KG1 (cell line): Measurements from ENCODE around the gene SRPRB.

ENCODE experiments used
- DNase-seq: peaks from one replicate; lab custom pipeline; 2025; lab: John Stamatoyannopoulos, UW

SRPRB gene

DNA sequence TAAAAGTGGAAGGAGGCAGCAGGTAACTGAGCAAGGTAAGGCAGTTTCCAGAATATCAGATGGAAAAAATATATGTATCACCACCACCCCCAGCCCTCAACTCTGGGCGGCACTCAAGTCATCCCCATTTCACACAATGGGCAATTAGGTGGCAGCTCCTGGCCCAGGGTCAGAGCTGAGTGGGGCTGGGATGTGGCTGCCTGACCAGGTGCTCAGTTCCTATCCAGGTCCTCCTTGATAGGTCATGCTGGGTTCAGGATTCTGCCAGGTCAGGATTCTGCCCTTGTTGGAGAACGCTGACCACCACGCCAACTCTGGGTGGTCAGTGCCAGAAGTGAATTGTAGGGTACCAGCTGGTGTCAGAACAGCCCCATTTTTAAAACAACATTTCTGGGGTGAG lies 60.5 kb downstream of the SRPRB start:
- no peak for DNase-seq

DNA sequence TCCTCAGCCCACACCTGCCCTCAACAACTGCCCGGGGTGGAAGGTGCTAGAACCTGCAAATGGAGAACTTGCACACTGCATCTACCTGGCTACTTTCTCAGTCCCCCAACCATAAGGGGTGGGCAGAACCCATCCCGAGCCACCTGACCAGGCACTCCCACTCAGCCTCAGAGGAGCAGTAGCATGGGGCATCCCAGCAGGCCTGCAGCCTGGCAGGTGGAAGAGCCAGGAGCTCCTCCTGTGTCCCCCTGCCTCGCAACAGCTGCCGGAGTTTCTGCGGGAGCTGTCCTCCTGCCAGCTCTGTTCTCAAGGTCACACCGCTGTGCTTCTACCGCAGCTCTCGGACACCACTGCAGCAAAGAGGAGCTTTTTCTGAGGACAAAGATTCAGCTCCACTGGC lies 62.6 kb downstream of the SRPRB start:
- DNase-seq: no peak

DNA sequence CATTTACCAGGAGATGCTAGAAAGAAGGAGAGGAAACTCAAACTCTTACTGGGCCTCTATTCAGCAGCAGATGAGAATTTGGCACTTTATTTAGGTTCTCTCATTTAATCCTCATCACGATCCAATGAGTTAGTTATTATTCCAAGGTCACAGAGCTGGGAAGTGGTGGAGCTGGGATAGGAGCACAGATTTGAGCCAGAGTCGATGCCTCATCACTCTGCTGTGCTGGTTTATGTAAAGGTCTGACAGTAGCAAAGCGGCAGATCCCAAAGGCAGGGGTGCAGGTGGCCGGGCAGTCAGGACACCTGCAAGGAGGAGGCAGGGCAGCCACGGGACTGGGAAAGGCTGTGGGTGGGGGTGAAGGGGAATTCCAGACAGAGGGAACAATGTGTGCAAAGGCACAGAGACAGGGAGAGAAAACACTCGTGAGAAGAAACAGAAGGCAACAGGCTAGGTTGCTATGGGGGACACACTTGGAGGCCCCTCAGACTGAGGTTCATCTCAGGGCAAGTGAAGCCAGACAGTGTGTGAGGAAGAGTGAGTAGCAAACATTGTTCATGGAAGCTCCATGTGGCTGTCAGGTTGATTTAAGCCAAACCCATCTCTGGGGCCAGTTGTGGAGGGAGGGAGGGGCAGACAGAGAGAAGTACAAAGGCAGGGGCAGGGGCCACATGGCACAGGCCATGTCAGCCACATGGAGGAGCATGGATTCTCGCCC lies 63.3 kb downstream of the SRPRB start:
- DNase-seq: no peak

DNA sequence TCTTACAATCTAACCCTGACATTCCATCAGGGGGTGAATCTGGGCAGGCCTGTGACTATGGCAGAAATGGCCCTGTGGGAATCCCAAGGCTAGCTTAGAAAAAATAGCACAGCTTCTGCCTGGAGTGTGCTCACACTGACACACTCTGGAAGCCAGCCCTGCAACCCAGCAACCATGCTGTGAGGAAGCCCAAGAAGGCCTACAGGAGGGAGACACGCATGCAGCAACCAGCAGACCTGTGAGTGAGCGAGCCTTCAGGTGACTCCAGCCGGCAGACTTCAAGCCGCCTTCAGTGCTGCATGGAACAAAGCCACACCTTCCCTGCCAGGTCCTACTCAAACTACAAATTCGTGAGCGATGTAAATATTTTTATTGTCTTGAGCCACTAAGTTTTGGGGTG lies 64.0 kb downstream of the SRPRB start:
- no peak for DNase-seq

DNA sequence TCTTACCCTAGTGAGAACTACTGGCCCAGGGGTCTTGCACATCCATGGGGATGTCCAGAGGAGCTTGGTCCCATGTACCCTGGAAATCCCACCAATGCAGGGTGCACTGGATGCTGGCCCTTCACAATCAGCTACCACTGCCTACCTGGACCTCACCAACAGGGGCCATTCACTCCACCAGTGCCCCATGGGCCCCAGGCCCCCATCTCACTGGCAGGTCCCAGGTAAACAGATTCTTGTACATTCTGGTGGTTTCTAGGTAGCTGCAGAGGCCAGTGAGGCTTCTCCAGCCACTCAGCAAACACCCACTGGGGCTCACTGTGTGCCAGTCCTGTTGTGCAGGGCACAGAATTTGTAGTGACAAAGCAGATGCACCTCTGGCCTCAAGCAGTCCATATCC lies 65.2 kb downstream of the SRPRB start:
- no peak for DNase-seq
